ENCODE results near the gene SECISBP2L.

SECISBP2L gene

DNA sequence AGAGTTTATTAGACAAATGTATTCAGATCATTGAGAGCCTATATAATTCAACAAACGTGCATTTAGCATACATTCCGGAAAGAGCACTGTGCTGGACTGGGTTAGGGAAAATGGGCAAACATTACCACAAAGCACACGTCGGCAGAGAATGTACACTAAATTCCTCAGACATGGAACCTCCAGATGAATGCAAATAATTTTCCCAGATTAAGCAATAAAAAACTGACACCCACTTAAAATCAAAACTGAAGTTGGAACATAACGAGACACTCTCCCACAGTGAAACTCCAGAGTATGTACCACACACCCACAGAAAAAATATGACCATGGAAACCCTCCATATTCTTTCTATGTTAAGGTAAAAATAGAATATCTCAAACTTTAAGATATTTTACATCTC lies 4.8 kb downstream of the SECISBP2L start:
- no peaks in the 10 kb centered on the region for H3K27me3 Mint-ChIP-seq
- peaks cover 9 to 10% of the 10 kb centered on the region in 2 donors for H3K36me3 Mint-ChIP-seq
- no peaks in the 10 kb centered on the region for H3K9me3 Mint-ChIP-seq
- no peak overlapping the region for H3K4me3 Mint-ChIP-seq
- peaks cover 13 to 40% of the 10 kb centered on the region in 2 donors for H3K4me1 Mint-ChIP-seq
- DNase-seq (no peak), ATAC-seq (replicated peaks) (no peak)
- no peak overlapping the region for H3K27ac Mint-ChIP-seq

DNA sequence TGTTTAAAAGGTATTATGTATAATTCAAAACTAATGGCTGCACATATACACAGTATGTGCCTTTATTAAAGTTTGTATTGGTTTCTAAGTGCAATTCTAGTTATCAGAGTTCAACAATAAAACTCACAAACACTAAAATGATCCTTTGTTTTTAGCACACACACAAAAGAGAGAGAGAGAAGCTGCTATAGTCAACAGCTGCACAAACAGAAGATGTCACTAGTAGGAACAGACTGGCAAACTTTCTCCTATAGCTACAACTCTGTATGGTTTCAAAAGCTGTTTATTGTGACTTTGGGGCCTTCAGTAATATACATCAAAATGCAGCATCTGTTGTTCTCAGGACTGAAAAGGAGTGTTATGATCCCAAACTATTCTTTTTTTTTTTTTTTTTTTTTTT lies 6.1 kb downstream of the SECISBP2L start:
- Mint-ChIP-seq H3K4me3 (no peak overlapping the region), H3K9me3 (no peaks in the 10 kb centered on the region), H3K27ac (no peak overlapping the region), H3K36me3 (peaks cover 12 to 14% of the 10 kb centered on the region in 2 donors), H3K4me1 (peaks cover 11 to 39% of the 10 kb centered on the region in 2 donors), H3K27me3 (no peaks in the 10 kb centered on the region)
- DNase-seq, result no peak
- no peak for ATAC-seq (replicated peaks)

DNA sequence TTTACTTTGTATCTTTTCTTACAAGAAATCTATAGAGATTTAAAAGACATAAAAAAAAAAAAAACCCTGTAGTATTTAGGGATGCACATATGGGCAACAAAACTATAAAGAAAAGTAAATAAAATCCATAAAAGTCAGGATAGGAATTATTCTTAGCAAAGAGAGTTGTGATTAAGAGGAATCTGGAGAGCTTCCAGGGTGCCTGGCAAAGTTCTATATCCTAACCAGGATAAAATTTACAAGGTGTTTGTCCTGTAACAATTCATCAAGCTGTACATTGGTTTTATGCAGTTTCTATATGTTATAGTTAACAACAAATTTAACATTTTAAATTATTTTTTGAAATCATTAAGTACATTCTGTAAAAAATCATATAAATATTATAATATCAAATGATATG lies 7.9 kb downstream of the SECISBP2L start:
- no peak overlapping the region for H3K4me3 Mint-ChIP-seq
- H3K36me3 Mint-ChIP-seq, result peaks cover 12 to 14% of the 10 kb centered on the region in 2 donors
- H3K4me1 Mint-ChIP-seq, result peaks cover 10 to 37% of the 10 kb centered on the region in 2 donors

DNA sequence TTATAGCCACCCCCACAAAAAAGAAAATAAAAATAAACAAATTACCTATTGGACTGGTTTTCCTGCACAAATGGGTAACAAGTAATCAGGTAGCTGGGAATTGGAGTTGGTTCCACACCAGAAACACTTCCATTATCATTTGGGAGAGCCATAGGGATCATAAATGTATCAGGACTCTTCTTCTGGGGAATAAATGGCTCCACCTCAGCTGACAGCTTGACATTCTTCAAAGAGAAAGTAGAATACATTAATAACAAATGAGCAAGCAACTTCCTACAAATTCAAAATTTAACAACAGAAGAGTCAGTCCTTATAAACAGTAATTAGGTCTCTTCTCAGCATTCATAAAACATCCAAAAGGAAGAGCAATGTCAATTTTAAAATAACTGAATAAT lies 8.7 kb downstream of the SECISBP2L start:
- Mint-ChIP-seq H3K36me3 (peaks cover 12 to 14% of the 10 kb centered on the region in 2 donors), H3K27ac (no peak overlapping the region), H3K4me3 (no peak overlapping the region), H3K27me3 (no peaks in the 10 kb centered on the region), H3K9me3 (no peaks in the 10 kb centered on the region), H3K4me1 (peaks cover 10 to 35% of the 10 kb centered on the region in 2 donors)
- ATAC-seq (replicated peaks) (no peak), DNase-seq (no peak)

More for the DNA sequence above, 7.9 kb downstream of the SECISBP2L start:
- DNase-seq (no peak), ATAC-seq (replicated peaks) (no peak)
- H3K9me3 Mint-ChIP-seq, result no peaks in the 10 kb centered on the region
- H3K27me3 Mint-ChIP-seq, result no peaks in the 10 kb centered on the region
- no peak overlapping the region for H3K27ac Mint-ChIP-seq

DNA sequence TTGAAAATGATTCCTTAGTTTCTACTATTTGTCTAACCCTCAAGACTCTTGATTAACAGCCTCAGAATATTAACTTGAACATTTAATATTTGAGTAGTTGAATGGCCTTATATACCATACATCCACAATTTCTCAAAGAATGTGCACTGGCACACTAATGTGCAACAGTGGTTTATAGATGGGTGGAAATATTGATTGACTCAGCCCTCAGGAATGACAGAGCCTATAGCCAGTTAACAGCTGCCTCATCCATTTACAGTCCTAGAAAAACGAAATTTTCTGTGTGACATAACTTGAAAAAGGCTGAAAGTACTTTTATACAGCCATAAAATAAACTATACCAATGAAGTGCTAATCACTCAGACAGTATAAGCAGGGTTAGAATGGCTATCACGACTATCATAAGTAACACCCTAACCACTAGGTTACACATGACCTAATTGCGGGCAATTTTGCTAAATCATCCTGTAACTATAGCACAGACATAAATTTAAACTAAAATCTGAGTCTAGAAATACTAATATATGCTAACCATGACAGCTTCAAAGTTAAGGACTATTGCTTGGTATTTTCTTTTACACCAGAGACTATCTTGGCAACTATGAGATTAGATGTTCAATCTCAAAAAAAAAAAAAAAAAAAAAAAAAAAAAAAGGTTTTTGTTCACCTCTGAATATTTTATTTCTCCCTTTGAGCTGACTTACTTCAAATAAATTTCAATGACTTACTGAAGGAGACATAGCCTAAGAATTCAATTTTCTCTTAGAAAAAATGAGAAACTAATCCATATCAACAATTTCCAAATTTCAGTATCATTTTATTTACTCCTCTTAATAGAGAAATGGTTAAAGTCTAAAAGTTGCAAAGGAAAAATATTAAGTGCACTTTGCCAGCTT lies 9.3 kb downstream of the SECISBP2L start:
- ATAC-seq (replicated peaks) (no peak), DNase-seq (no peak)
- H3K4me1 Mint-ChIP-seq, result peaks cover 6 to 29% of the 10 kb centered on the region in 2 donors
- no peaks in the 10 kb centered on the region for H3K27me3 Mint-ChIP-seq
- no peak overlapping the region for H3K4me3 Mint-ChIP-seq
- no peak overlapping the region for H3K27ac Mint-ChIP-seq
- H3K9me3 Mint-ChIP-seq, result no peaks in the 10 kb centered on the region
- peaks cover 8 to 12% of the 10 kb centered on the region in 2 donors for H3K36me3 Mint-ChIP-seq

DNA sequence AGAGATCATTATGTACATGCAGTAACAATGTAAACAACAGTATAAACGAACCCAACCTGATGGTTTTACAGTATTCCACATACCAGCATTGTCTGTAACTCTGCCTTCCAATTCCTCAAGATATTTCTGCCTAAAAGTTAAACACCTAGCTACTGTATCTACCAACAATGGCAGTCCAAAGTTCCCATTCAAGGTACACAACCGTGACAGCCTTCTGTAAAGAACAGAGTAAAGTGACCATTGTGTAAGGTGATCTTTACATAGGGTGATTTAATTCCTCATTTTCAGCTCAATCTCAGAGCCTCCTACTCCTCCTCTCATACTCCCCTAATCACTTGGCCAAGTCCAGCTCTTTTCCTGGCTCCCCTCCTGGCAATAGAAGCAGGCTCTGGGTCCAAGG lies 10.4 kb downstream of the SECISBP2L start:
- Mint-ChIP-seq H3K36me3 (peaks cover 5 to 11% of the 10 kb centered on the region in 2 donors), H3K9me3 (no peaks in the 10 kb centered on the region), H3K4me3 (no peak overlapping the region), H3K27ac (no peak overlapping the region), H3K4me1 (peaks cover 4 to 21% of the 10 kb centered on the region in 2 donors), H3K27me3 (no peaks in the 10 kb centered on the region)
- ATAC-seq (replicated peaks), result no peak
- no peak for DNase-seq

DNA sequence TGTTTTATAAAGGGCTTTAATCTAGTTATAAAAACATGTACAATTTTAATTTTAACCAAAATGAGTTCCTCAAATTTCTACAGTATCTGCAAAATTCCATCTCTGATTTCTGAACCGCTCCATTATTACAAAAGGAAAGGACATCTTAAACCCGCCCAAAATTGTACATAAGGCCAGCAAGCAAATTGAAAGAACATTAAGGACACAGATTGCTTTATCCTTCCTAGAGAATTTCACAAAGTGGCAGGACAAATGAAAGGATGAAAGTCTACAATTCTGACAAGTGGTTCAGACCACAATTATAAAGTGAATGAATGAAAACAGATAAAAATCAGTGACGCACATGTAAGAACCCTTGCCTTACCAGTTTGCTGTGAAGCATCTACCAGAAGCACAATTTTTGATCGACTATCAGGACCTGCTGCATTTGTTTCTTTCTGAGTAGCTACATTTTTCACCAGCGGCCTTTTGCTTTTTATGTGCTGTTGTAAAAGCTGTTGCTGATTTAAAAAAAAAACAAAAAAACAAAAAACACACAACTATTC lies 13.6 kb downstream of the SECISBP2L start:
- H3K27me3 Mint-ChIP-seq, result no peaks in the 10 kb centered on the region
- no peak for DNase-seq
- H3K36me3 Mint-ChIP-seq, result peaks cover 24 to 27% of the 10 kb centered on the region in 2 donors
- no peak for ATAC-seq (replicated peaks)
- H3K9me3 Mint-ChIP-seq, result no peaks in the 10 kb centered on the region
- H3K4me3 Mint-ChIP-seq, result no peak overlapping the region
- no peak overlapping the region for H3K27ac Mint-ChIP-seq
- H3K4me1 Mint-ChIP-seq, result peaks cover under 1 to 8% of the 10 kb centered on the region in 2 donors

DNA sequence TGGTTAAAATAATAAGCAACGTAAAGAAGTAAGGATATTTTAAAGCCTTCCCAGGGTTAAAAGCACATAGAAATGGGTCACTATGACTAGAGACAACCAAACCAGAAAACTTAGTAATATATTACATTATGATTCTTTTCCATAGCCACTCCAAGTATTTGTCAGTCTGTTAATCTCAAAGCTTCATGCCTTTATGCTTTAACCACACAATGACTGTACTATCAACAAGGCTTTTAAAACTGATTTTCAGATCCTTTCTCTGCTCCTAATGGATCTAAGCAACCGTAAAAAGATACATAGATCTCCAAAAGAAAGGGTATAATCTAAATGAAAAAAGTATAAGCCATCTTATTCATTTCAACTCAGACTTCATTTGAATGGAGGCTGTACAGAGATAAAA lies 14.4 kb downstream of the SECISBP2L start:
- Mint-ChIP-seq H3K27me3 (no peaks in the 10 kb centered on the region), H3K9me3 (no peaks in the 10 kb centered on the region), H3K4me1 (peaks cover 0 to 5% of the 10 kb centered on the region in 2 donors), H3K36me3 (peaks cover 28 to 33% of the 10 kb centered on the region in 2 donors), H3K4me3 (no peak overlapping the region), H3K27ac (no peak overlapping the region)
- DNase-seq, result no peak
- no peak for ATAC-seq (replicated peaks)

DNA sequence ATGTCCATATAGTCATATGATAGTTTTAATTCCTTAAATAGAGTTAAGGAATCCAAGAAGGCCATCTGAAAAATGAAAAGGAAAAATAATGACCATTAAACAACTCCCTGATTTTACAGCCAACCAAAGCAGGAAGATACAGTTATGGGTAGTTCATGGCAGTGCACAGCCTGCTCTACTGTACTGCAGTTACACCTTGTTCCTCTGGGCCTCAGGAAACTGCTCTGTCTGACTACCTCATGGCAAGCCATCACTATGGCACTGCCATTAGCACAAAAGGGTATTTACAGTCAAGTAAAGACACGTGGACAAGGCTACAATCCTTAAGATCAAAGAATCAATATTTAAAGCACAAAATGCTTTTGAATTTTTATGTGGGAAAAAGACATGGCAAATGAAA lies 19.5 kb downstream of the SECISBP2L start:
- Mint-ChIP-seq H3K9me3 (no peaks in the 10 kb centered on the region), H3K4me3 (no peak overlapping the region), H3K36me3 (peaks cover 39 to 53% of the 10 kb centered on the region in 2 donors), H3K27ac (no peak overlapping the region), H3K4me1 (peaks cover 0 to 2% of the 10 kb centered on the region in 2 donors), H3K27me3 (no peaks in the 10 kb centered on the region)
- ATAC-seq (replicated peaks), result no peak
- DNase-seq, result no peak

DNA sequence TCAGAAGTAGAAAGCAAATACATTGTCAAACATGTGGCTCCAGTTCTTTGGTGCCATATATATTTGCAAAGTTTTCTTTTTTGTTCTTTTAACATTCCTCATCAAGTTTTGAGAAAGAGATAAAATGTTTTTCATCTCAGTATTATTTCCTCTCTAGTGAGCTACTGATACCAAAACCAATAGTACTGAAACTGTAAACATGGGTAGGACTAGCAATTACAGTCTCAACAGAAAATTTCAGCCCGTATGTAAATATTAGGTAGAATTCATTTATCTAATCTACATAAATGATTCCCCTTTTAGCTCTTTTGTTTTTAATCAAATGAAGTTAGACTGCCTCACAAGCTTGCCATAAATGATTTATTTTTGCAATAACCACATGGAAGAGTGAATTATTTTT lies 21.4 kb downstream of the SECISBP2L start:
- Mint-ChIP-seq H3K36me3 (peaks cover 37 to 52% of the 10 kb centered on the region in 2 donors), H3K4me1 (peaks cover 0 to 2% of the 10 kb centered on the region in 2 donors), H3K4me3 (no peak overlapping the region), H3K9me3 (no peaks in the 10 kb centered on the region), H3K27ac (no peak overlapping the region), H3K27me3 (no peaks in the 10 kb centered on the region)
- ATAC-seq (replicated peaks) (no peak), DNase-seq (no peak)

DNA sequence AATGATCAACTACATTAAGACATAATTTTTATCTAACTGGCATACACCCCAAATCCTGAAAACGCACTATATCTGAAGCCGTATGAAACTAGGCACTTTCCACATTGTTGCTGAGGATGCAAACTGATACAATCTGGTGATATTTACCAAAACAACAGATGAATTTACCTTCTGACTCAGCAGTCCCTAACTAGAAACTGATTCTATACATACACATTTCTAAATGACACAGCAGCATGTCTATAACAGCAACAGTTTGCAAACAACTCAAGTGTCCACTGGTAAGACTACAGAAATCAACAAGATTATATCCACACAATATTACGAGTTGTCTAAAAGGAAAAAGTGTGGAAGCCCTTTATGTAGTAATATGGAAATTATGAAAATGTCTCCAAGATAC lies 22.9 kb downstream of the SECISBP2L start:
- H3K4me1 Mint-ChIP-seq, result peaks cover 4 to 6% of the 10 kb centered on the region in 2 donors
- DNase-seq (no peak), ATAC-seq (replicated peaks) (no peak)
- no peak overlapping the region for H3K27ac Mint-ChIP-seq
- peaks cover 37 to 51% of the 10 kb centered on the region in 2 donors for H3K36me3 Mint-ChIP-seq
- H3K4me3 Mint-ChIP-seq, result no peak overlapping the region
- no peaks in the 10 kb centered on the region for H3K9me3 Mint-ChIP-seq
- no peaks in the 10 kb centered on the region for H3K27me3 Mint-ChIP-seq

DNA sequence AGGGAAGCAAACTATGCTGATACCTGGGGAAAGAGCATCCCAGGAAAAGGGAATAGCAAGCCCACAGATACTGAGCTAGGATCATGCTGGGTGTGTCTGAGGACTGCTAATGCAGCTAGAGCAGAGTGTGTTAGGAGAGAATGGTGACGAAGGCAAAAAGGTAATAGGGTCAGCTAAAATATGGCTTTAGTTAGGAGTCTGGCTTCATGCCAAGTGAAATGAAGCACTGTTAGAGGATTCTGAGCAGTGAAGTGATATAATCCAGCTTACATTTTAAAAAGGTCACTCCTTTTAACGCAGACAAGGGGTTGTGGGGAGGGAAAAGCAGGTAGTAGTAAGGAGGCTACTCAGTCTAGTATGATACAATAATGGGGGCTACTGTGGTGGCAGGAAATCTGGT lies 30.4 kb downstream of the SECISBP2L start:
- peaks cover 27 to 50% of the 10 kb centered on the region in 2 donors for H3K36me3 Mint-ChIP-seq
- peaks cover 3 to 7% of the 10 kb centered on the region in 2 donors for H3K4me1 Mint-ChIP-seq
- DNase-seq, result no peak
- no peaks in the 10 kb centered on the region for H3K27me3 Mint-ChIP-seq
- ATAC-seq (replicated peaks), result no peak
- no peak overlapping the region for H3K27ac Mint-ChIP-seq
- H3K4me3 Mint-ChIP-seq, result no peak overlapping the region
- no peaks in the 10 kb centered on the region for H3K9me3 Mint-ChIP-seq

DNA sequence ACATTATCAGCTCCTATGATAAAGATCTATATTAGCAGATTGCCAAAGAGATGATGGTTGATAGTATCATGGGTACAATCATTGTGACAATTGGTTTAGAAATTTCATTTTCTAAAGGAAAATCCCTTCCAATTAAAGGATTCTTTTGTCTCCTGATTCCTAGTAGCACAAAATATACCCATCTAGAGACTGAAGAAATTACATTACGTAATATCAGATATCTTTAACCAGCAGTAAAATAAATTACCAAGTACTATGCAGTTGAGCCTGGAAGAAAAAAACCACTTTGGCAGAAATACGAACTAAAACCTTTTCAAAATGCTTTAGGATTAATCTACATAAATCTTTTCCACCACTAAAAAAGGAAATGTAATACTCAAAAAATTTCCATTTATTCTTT lies 46.9 kb downstream of the SECISBP2L start:
- DNase-seq, result no peak
- no peak for ATAC-seq (replicated peaks)
- Mint-ChIP-seq H3K9me3 (peaks cover 3 to 4% of the 10 kb centered on the region in 2 donors), H3K4me3 (no peak overlapping the region), H3K27me3 (no peaks in the 10 kb centered on the region), H3K4me1 (no peaks in the 10 kb centered on the region), H3K27ac (no peak overlapping the region), H3K36me3 (peaks cover 44 to 70% of the 10 kb centered on the region in 2 donors)

DNA sequence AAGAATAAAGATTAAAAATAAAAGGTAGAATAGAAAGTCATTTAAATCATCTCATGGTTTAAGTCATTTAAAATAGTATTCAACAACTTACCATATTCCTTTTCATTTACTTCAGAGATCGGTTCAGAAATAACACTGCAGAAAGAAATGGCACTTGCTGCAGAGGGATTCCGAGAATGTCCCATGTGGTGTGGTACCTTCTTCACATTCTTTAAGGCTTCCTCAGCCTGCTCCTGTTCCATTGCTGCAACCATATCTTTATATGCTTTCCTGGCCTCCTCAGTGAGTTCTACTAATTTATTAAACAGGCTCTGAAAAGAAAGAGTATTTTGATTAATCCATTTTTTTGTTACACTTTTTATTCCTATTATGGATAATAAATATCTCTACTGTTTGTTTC lies 50.0 kb downstream of the SECISBP2L start:
- no peaks in the 10 kb centered on the region for H3K27me3 Mint-ChIP-seq
- no peaks in the 10 kb centered on the region for H3K9me3 Mint-ChIP-seq
- peaks cover 38 to 62% of the 10 kb centered on the region in 2 donors for H3K36me3 Mint-ChIP-seq
- H3K4me3 Mint-ChIP-seq, result no peak overlapping the region
- DNase-seq, result no peak
- ATAC-seq (replicated peaks), result no peak
- no peak overlapping the region for H3K27ac Mint-ChIP-seq
- peaks cover 6 to 12% of the 10 kb centered on the region in 2 donors for H3K4me1 Mint-ChIP-seq

DNA sequence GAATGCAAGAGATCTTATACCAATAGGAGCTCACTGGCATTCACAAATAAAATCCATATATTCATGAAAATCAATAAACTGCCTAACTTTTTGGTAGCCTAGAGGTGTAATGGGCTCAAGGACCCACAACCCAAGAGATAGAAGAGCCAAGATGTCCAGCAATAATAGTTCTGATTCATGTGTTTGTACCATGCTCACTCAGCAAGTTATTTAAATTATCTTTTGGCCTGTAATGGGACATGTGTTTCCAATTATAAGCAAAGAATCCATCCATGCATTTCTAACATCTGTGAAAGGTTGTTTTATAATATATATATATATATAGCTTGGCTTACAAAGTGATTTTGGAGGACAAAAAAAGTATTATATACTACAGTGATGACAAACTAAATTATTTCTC lies 52.9 kb downstream of the SECISBP2L start:
- peaks cover 35 to 52% of the 10 kb centered on the region in 2 donors for H3K36me3 Mint-ChIP-seq
- DNase-seq, result no peak
- no peak overlapping the region for H3K4me3 Mint-ChIP-seq
- no peaks in the 10 kb centered on the region for H3K27me3 Mint-ChIP-seq
- H3K27ac Mint-ChIP-seq, result no peak overlapping the region
- H3K4me1 Mint-ChIP-seq, result peaks cover 6 to 12% of the 10 kb centered on the region in 2 donors
- H3K9me3 Mint-ChIP-seq, result no peaks in the 10 kb centered on the region
- no peak for ATAC-seq (replicated peaks)

Data from stimulated activated naive B cell treated with anti-CD40 and anti-IgM and Interleukin-4, amounts not matched to agents 10 μg/mL and 1 μg/mL and 100 μg/mL, for 72 hours (primary cell).